ENCODE results near the gene SCLT1.

SCLT1 gene

GRCh38 chr4:128974136-128974581 is 119.2 kb downstream of the SCLT1 start:
- no peak for FAIRE-seq
- DNase-seq (ENCODE audit: extremely low spot score, insufficient read length, low read depth), result no peak

GRCh38 chr4:128973384-128973783 is 120.0 kb downstream of the SCLT1 start:
- no peak for DNase-seq (ENCODE audit: extremely low spot score, insufficient read length, low read depth)
- FAIRE-seq, result no peak

- DNase-seq (ENCODE audit: extremely low spot score, insufficient read length, low read depth), result no peak
- no peak for FAIRE-seq
Observed at GRCh38 chr4:128961405-128961804, 131.9 kb downstream of the SCLT1 start.

GRCh38 chr4:128958194-128958593 is 135.1 kb downstream of the SCLT1 start:
- FAIRE-seq, result no peak
- no peak for DNase-seq (ENCODE audit: extremely low spot score, insufficient read length, low read depth)

- FAIRE-seq (no peak), DNase-seq (ENCODE audit: extremely low spot score, insufficient read length, low read depth) (no peak)
Observed at GRCh38 chr4:128957459-128957858, 135.9 kb downstream of the SCLT1 start.

- no peak for DNase-seq (ENCODE audit: extremely low spot score, insufficient read length, low read depth)
- no peak for FAIRE-seq
Observed at GRCh38 chr4:128955751-128956150, 137.6 kb downstream of the SCLT1 start.

- DNase-seq (ENCODE audit: extremely low spot score, insufficient read length, low read depth) (no peak), FAIRE-seq (no peak)
Observed at GRCh38 chr4:128954941-128955340, 138.4 kb downstream of the SCLT1 start.

GRCh38 chr4:128951316-128951715 is 142.0 kb downstream of the SCLT1 start:
- FAIRE-seq (no peak), DNase-seq (ENCODE audit: extremely low spot score, insufficient read length, low read depth) (no peak)

- FAIRE-seq (no peak), DNase-seq (ENCODE audit: extremely low spot score, insufficient read length, low read depth) (no peak)
Observed at GRCh38 chr4:128950796-128951195, 142.5 kb downstream of the SCLT1 start.

- DNase-seq (ENCODE audit: extremely low spot score, insufficient read length, low read depth), result no peak
- no peak for FAIRE-seq
Observed at GRCh38 chr4:128946916-128947315, 146.4 kb downstream of the SCLT1 start.

GRCh38 chr4:128942607-128943006 is 150.7 kb downstream of the SCLT1 start:
- FAIRE-seq (no peak), DNase-seq (ENCODE audit: extremely low spot score, insufficient read length, low read depth) (no peak)

GRCh38 chr4:128940971-128941370 is 152.4 kb downstream of the SCLT1 start:
- DNase-seq (ENCODE audit: extremely low spot score, insufficient read length, low read depth) (no peak), FAIRE-seq (no peak)

GRCh38 chr4:128930051-128930450 is 163.3 kb downstream of the SCLT1 start:
- FAIRE-seq (no peak), DNase-seq (ENCODE audit: extremely low spot score, insufficient read length, low read depth) (no peak)

GRCh38 chr4:128924951-128925350 is 168.4 kb downstream of the SCLT1 start:
- FAIRE-seq (no peak), DNase-seq (ENCODE audit: extremely low spot score, insufficient read length, low read depth) (no peak)

- DNase-seq (ENCODE audit: extremely low spot score, insufficient read length, low read depth), result no peak
- FAIRE-seq, result no peak
Observed at GRCh38 chr4:128921954-128922353, 171.4 kb downstream of the SCLT1 start.

- FAIRE-seq (peak; percentile 75), DNase-seq (ENCODE audit: extremely low spot score, insufficient read length, low read depth) (peak; percentile 11)
Observed at GRCh38 chr4:128917781-128918180, 175.6 kb downstream of the SCLT1 start.

GRCh38 chr4:128916832-128917231 is 176.5 kb downstream of the SCLT1 start:
- no peak for DNase-seq (ENCODE audit: extremely low spot score, insufficient read length, low read depth)
- FAIRE-seq, result peak; percentile 88

GRCh38 chr4:128915544-128915943 is 177.8 kb downstream of the SCLT1 start:
- no peak for DNase-seq (ENCODE audit: extremely low spot score, insufficient read length, low read depth)
- no peak for FAIRE-seq

GRCh38 chr4:128913228-128913627 is 180.1 kb downstream of the SCLT1 start:
- DNase-seq (ENCODE audit: extremely low spot score, insufficient read length, low read depth), result no peak
- FAIRE-seq, result peak; percentile 62

GRCh38 chr4:128908735-128909134 is 184.6 kb downstream of the SCLT1 start:
- no peak for FAIRE-seq

GRCh38 chr4:128907981-128908380 is 185.4 kb downstream of the SCLT1 start:
- FAIRE-seq, result no peak
- no peak for DNase-seq (ENCODE audit: extremely low spot score, insufficient read length, low read depth)

More at GRCh38 chr4:128908735-128909134, 184.6 kb downstream of the SCLT1 start:
- DNase-seq (ENCODE audit: extremely low spot score, insufficient read length, low read depth), result no peak

GRCh38 chr4:128906581-128906980 is 186.8 kb downstream of the SCLT1 start:
- FAIRE-seq (no peak), DNase-seq (ENCODE audit: extremely low spot score, insufficient read length, low read depth) (no peak)

- FAIRE-seq (no peak), DNase-seq (ENCODE audit: extremely low spot score, insufficient read length, low read depth) (no peak)
Observed at GRCh38 chr4:128904821-128905220, 188.5 kb downstream of the SCLT1 start.

All from GM18507 (cell line).